Sigmoid colon (tissue), 7 donors: Measurements from ENCODE around the gene SPPL3. TPM values are rescaled to one million over a fixed set of nuclear protein-coding genes. Genes with fewer than 3 reads are reported as not detected.

Experiments used
- DNase-seq: peaks from one replicate; pipeline ENCODE4 v3.0.0-alpha.2; 2019
- H3K27ac ChIP-seq, 4 donors: fragments of 200-600 bp; sonication (generic); one replicate each; pipeline ENCODE4 v1.5.1; 2016 to 2019; ENCODE audit warnings: mild to moderate bottlenecking in 1 of 4
- H3K27me3 ChIP-seq, 3 donors: fragments of 200-600 bp; sonication (generic); one replicate each; pipeline ENCODE4 v1.5.1; 2019; ENCODE audit warnings: mild to moderate bottlenecking in 1 of 3
- H3K36me3 ChIP-seq, 4 donors: fragments of 200-600 bp; sonication (generic); one replicate each; pipeline ENCODE4 v1.5.1; 2016 to 2019
- H3K4me1 ChIP-seq, 4 donors: fragments of 200-600 bp; sonication (generic); one replicate each; pipeline ENCODE4 v1.5.1; 2017 to 2019
- H3K4me3 ChIP-seq, 4 donors: fragments of 200-600 bp; sonication (generic); one replicate each; pipeline ENCODE4 v1.5.1; 2017 to 2019; ENCODE audit warnings: mild to moderate bottlenecking in 2 of 4, moderate library complexity in 1 of 4
- H3K9me3 ChIP-seq, 4 donors: fragments of 200-600 bp in 3 of 4; sonication (generic) in 3 of 4; one replicate each; pipeline versions ENCODE4 v1.5.1 to v1.6.1; 2013 to 2019
- CTCF ChIP-seq, 4 experiments: fragments of 450-650 bp in 3 of 4; fragments of 200-600 bp in 1 of 4; IDR thresholded peaks; one replicate each; pipeline ENCODE4 v1.5.1; 2016 to 2019; ENCODE audit warnings: antibody characterized with exemption in 4 of 4, mild to moderate bottlenecking in 3 of 4, moderate library complexity in 2 of 4
- EP300 ChIP-seq, 4 donors: sonication (generic); formaldehyde crosslinking; IDR thresholded peaks; one replicate each; pipeline ENCODE4 v1.6.1; 2017; ENCODE audit warnings: antibody characterized with exemption in 4 of 4
- POLR2A ChIP-seq, 2 donors: fragments of 450-650 bp; IDR thresholded peaks; one replicate each; pipeline ENCODE4 v1.6.1; 2016; ENCODE audit warnings: antibody characterized with exemption in 2 of 2, mild to moderate bottlenecking in 2 of 2, moderate library complexity in 2 of 2
- POLR2AphosphoS5 ChIP-seq, 4 donors: sonication (generic); formaldehyde crosslinking; IDR thresholded peaks; one replicate each; pipeline ENCODE4 v1.6.1; 2017; ENCODE audit warnings: antibody characterized with exemption in 4 of 4
- WGBS, 2 donors: extraction: QIAGEN DNeasy Blood & Tissue Kit; methylation state at CpG; one replicate each; pipeline ENCODE4 v1.1.7; 2013; 5-methylcytosine and 5-hydroxymethylcytosine counted together
- intact Hi-C: fragments of 100-400 bp; cut with DNase I; formaldehyde crosslinking; loops from one replicate; pipeline ENCODE4 v1.15.1; 2023
- polyA plus RNA-seq, 3 donors: library from polyadenylated mRNA; stranded (reverse); fragments of 200-250 nt; gene quantifications; one replicate each; pipeline ENCODE4 v1.2.3, GENCODE V29; 2013
- total RNA-seq, 4 donors: library from RNA; depleted of rRNA; stranded (reverse); fragments of >200 nt; gene quantifications; one replicate each; pipeline ENCODE4 v1.1.0, GENCODE V29; 2016
- donor health status: healthy with polysubstance abuse.
- donor health status: Bipolar disorder and iron deficiency.
- donor health status: healthy.

SPPL3 gene
- total and polyA plus RNA-seq, 7 donors: 8.6 to 28.0 (median 19.3) TPM

GRCh38 chr12:120890963-120891362 is 13.2 kb downstream of the SPPL3 start:
- DNase-seq: no peak
- H3K4me3 ChIP-seq: no peak overlapping the region
- H3K27ac ChIP-seq: no peak overlapping the region
- peaks cover 0 to 8% (median 0%) of the 10 kb centered on the region in 4 donors for H3K36me3 ChIP-seq
- peaks cover 0 to 36% (median 19%) of the 10 kb centered on the region in 4 donors for H3K4me1 ChIP-seq
- 87 to 91% methylated on average over 2 of the region's 2 CpGs for WGBS, 2 donors
- H3K27me3 ChIP-seq: no peaks in the 10 kb centered on the region
- H3K9me3 ChIP-seq: no peaks in the 10 kb centered on the region
- TF ChIP-seq EP300 (IDR thresholded peaks at IDR 0.05) (no peak), POLR2AphosphoS5 (IDR thresholded peaks at IDR 0.05) (no peak)
- intact Hi-C loops: no loop called here

GRCh38 chr12:120887253-120888043 is 16.7 kb downstream of the SPPL3 start:
- Histone ChIP-seq H3K9me3 (no peaks in the 10 kb centered on the region), H3K27ac (no peak overlapping the region), H3K27me3 (no peaks in the 10 kb centered on the region), H3K4me3 (no peak overlapping the region), H3K36me3 (no peaks in the 10 kb centered on the region), H3K4me1 (peaks cover 0 to 40% (median 29%) of the 10 kb centered on the region in 4 donors)
- intact Hi-C loops: no loop called here
- TF ChIP-seq POLR2AphosphoS5 (IDR thresholded peaks at IDR 0.05): no peak
- TF ChIP-seq CTCF (IDR thresholded peaks at IDR 0.05): no peak
- no peak for TF ChIP-seq EP300 (IDR thresholded peaks at IDR 0.05)
- no peak for TF ChIP-seq POLR2A (IDR thresholded peaks at IDR 0.05)
- 68 to 75% methylated on average over 5 of the region's 5 CpGs for WGBS, 2 donors
- no peak for DNase-seq

- Histone ChIP-seq H3K4me1 (peaks cover 0 to 34% (median 21%) of the 10 kb centered on the region in 4 donors), H3K9me3 (no peaks in the 10 kb centered on the region), H3K27ac (no peak overlapping the region), H3K36me3 (no peaks in the 10 kb centered on the region), H3K27me3 (no peaks in the 10 kb centered on the region), H3K4me3 (no peak overlapping the region)
- TF ChIP-seq EP300 (IDR thresholded peaks at IDR 0.05) (no peak), CTCF (IDR thresholded peaks at IDR 0.05) (no peak), POLR2A (IDR thresholded peaks at IDR 0.05) (no peak), POLR2AphosphoS5 (IDR thresholded peaks at IDR 0.05) (no peak)
- 61 to 81% methylated on average over 4 of the region's 4 CpGs for WGBS, 2 donors
- no peak for DNase-seq
- intact Hi-C loops: no loop called here
Observed at GRCh38 chr12:120886199-120887018, 17.7 kb downstream of the SPPL3 start.

- Histone ChIP-seq H3K27me3 (no peaks in the 10 kb centered on the region), H3K27ac (no peak overlapping the region), H3K4me3 (no peak overlapping the region), H3K4me1 (peaks cover 0 to 27% (median 18%) of the 10 kb centered on the region in 4 donors), H3K36me3 (no peaks in the 10 kb centered on the region), H3K9me3 (no peaks in the 10 kb centered on the region)
- intact Hi-C loops: no loop called here
- DNase-seq: no peak
- TF ChIP-seq POLR2AphosphoS5 (IDR thresholded peaks at IDR 0.05): no peak
- TF ChIP-seq POLR2A (IDR thresholded peaks at IDR 0.05): no peak
- TF ChIP-seq CTCF (IDR thresholded peaks at IDR 0.05): no peak
- no peak for TF ChIP-seq EP300 (IDR thresholded peaks at IDR 0.05)
- WGBS, 2 donors: 92 to 98% methylated on average over 2 of the region's 2 CpGs
Observed at GRCh38 chr12:120885521-120885920, 18.6 kb downstream of the SPPL3 start.

GRCh38 chr12:120884644-120885043 is 19.5 kb downstream of the SPPL3 start:
- Histone ChIP-seq H3K27me3 (no peaks in the 10 kb centered on the region), H3K4me1 (peaks cover 0 to 27% (median 22%) of the 10 kb centered on the region in 4 donors), H3K9me3 (no peaks in the 10 kb centered on the region), H3K4me3 (no peak overlapping the region), H3K36me3 (no peaks in the 10 kb centered on the region), H3K27ac (no peak overlapping the region)
- no peak for DNase-seq
- intact Hi-C loops: no loop called here
- no peak for TF ChIP-seq CTCF (IDR thresholded peaks at IDR 0.05)
- TF ChIP-seq EP300 (IDR thresholded peaks at IDR 0.05): no peak
- no peak for TF ChIP-seq POLR2AphosphoS5 (IDR thresholded peaks at IDR 0.05)
- no peak for TF ChIP-seq POLR2A (IDR thresholded peaks at IDR 0.05)
- 91 to 92% methylated on average over 1 of the region's 1 CpG for WGBS, 2 donors
